NCI-H510A (cell line): ENCODE results near the gene CCDC81.

Experiments
- DNase-seq: peaks from one replicate; lab custom pipeline; 2025; lab: John Stamatoyannopoulos, UW

Gene CCDC81

GRCh38 chr11:86464509-86465221 lies 90.0 kb downstream of the CCDC81 start:
- DNase-seq = no peak

- no peak for DNase-seq
These were observed 93.5 kb downstream of the CCDC81 start for GRCh38 chr11:86468169-86468568.

GRCh38 chr11:86469491-86470388 lies 95.1 kb downstream of the CCDC81 start:
- no peak for DNase-seq
